Activated naive CD4-positive, alpha-beta T cell treated with anti-CD3 and anti-CD28 coated beads, Interleukin-2, amount 50 U/mL, for 72 hours (primary cell): ENCODE data around the gene PRDM8. TPM values are rescaled to one million over a fixed set of nuclear protein-coding genes. Genes with fewer than 3 reads are reported as not detected.

Experiments
- ATAC-seq, 2 donors: fragments of 150-1000 bp; cut with Tn5 transposase; 2 replicates each; pipeline ENCODE4 v1.10.0; 2021; ENCODE audit warnings: mild to moderate bottlenecking in 2 of 2, moderate library complexity in 2 of 2
- DNase-seq, 2 donors: peaks; one replicate each; pipeline ENCODE4 v3.0.0; 2021 to 2022; ENCODE audit warnings: low spot score in 2 of 2
- H3K27ac Mint-ChIP-seq, 2 donors: one replicate each; pipeline ENCODE4 v1.8.0; 2022; ENCODE audit warnings: mild to moderate bottlenecking in 2 of 2, mixed read lengths in 2 of 2
- H3K36me3 Mint-ChIP-seq, 2 donors: one replicate each; pipeline ENCODE4 v1.8.0; 2022; ENCODE audit warnings: mixed read lengths in 2 of 2
- H3K9me3 Mint-ChIP-seq, 2 donors: one replicate each; pipeline ENCODE4 v1.8.0; 2022; ENCODE audit warnings: mixed read lengths in 2 of 2
- total RNA-seq, 2 donors: library from RNA; stranded (reverse); gene quantifications; one replicate each; pipeline ENCODE4 v1.2.3, GENCODE V29; 2022

PRDM8 gene
- total RNA-seq, 2 donors from 2014 or later = 0.56 to 3.8 TPM

- ATAC-seq (no peak), DNase-seq (no peak)
- Mint-ChIP-seq H3K36me3 (peaks cover 0 to 13% of the 10 kb centered on the region in 2 donors), H3K27ac (no peak overlapping the region), H3K9me3 (no peaks in the 10 kb centered on the region)
Observed at GRCh38 chr4:80192252-80192866, 4.9 kb upstream of the PRDM8 start.

- Mint-ChIP-seq H3K36me3 (peaks cover 0 to 19% of the 10 kb centered on the region in 2 donors), H3K9me3 (no peaks in the 10 kb centered on the region), H3K27ac (no peak overlapping the region)
- DNase-seq = no peak
- ATAC-seq = no peak
Observed at GRCh38 chr4:80192937-80193336, 4.4 kb upstream of the PRDM8 start.

- DNase-seq (no peak), ATAC-seq (no peak)
- H3K36me3 Mint-ChIP-seq = peaks cover 0 to 24% of the 10 kb centered on the region in 2 donors
- no peaks in the 10 kb centered on the region for H3K9me3 Mint-ChIP-seq
- H3K27ac Mint-ChIP-seq = no peak overlapping the region
Observed at GRCh38 chr4:80195441-80196140, 1.7 kb upstream of the PRDM8 start.

- Mint-ChIP-seq H3K36me3 (peaks cover 5 to 29% of the 10 kb centered on the region in 2 donors), H3K27ac (no peak overlapping the region), H3K9me3 (no peaks in the 10 kb centered on the region)
- no peak for ATAC-seq
- no peak for DNase-seq
Observed at GRCh38 chr4:80196259-80196921, 913 bp upstream of the PRDM8 start.

- H3K36me3 Mint-ChIP-seq = peaks cover 5 to 21% of the 10 kb centered on the region in 2 donors
- peak overlapping the region in 1 of 2 donors; percentile 68 for H3K27ac Mint-ChIP-seq
- DNase-seq (no peak), ATAC-seq (peak in 1 of 2 donors; percentile 22)
- H3K9me3 Mint-ChIP-seq = no peaks in the 10 kb centered on the region
Observed at GRCh38 chr4:80197601-80198440, 518 bp downstream of the PRDM8 start.

- Mint-ChIP-seq H3K36me3 (peaks cover 5 to 20% of the 10 kb centered on the region in 2 donors), H3K9me3 (no peaks in the 10 kb centered on the region), H3K27ac (peak overlapping the region in 1 of 2 donors; percentile 68)
- no peak for DNase-seq
- no peak for ATAC-seq
Observed at GRCh38 chr4:80198441-80198837, 1.1 kb downstream of the PRDM8 start.

GRCh38 chr4:80199004-80199560, 1.8 kb downstream of the PRDM8 start:
- peaks cover 5 to 20% of the 10 kb centered on the region in 2 donors for H3K36me3 Mint-ChIP-seq
- ATAC-seq (no peak), DNase-seq (no peak)
- H3K9me3 Mint-ChIP-seq = no peaks in the 10 kb centered on the region
- H3K27ac Mint-ChIP-seq = no peak overlapping the region

- DNase-seq = no peak
- H3K36me3 Mint-ChIP-seq = peaks cover 5 to 20% of the 10 kb centered on the region in 2 donors
- no peaks in the 10 kb centered on the region for H3K9me3 Mint-ChIP-seq
- ATAC-seq = no peak
- no peak overlapping the region for H3K27ac Mint-ChIP-seq
Observed at GRCh38 chr4:80199947-80200346, 2.6 kb downstream of the PRDM8 start.

GRCh38 chr4:80201252-80202151, 4.2 kb downstream of the PRDM8 start:
- DNase-seq (peak; percentile 38 to 71), ATAC-seq (peak; percentile 43 to 63)
- H3K9me3 Mint-ChIP-seq = no peaks in the 10 kb centered on the region

GRCh38 chr4:80202190-80202711, 4.9 kb downstream of the PRDM8 start:
- Mint-ChIP-seq H3K36me3 (peaks cover 5 to 16% of the 10 kb centered on the region in 2 donors), H3K27ac (peak overlapping the region in 1 of 2 donors; percentile 86), H3K9me3 (no peaks in the 10 kb centered on the region)
- DNase-seq (peak; percentile 81 to 82), ATAC-seq (peak; percentile 63 to 75)

More at GRCh38 chr4:80201252-80202151, 4.2 kb downstream of the PRDM8 start:
- Mint-ChIP-seq H3K36me3 (peaks cover 5 to 16% of the 10 kb centered on the region in 2 donors), H3K27ac (peak overlapping the region in 1 of 2 donors; percentile 86)

- Mint-ChIP-seq H3K9me3 (no peaks in the 10 kb centered on the region), H3K36me3 (peaks cover 5 to 10% of the 10 kb centered on the region in 2 donors), H3K27ac (peak overlapping the region in 1 of 2 donors; percentile 86)
- peak; percentile 51 to 68 for ATAC-seq
- DNase-seq = peak; percentile 37 to 62
Observed at GRCh38 chr4:80202741-80203553, 5.6 kb downstream of the PRDM8 start.

GRCh38 chr4:80204433-80205011, 7.2 kb downstream of the PRDM8 start:
- Mint-ChIP-seq H3K36me3 (peaks cover 5 to 6% of the 10 kb centered on the region in 2 donors), H3K9me3 (no peaks in the 10 kb centered on the region), H3K27ac (no peak overlapping the region)
- ATAC-seq = no peak
- no peak for DNase-seq

GRCh38 chr4:80206111-80206510, 8.8 kb downstream of the PRDM8 start:
- ATAC-seq = no peak
- no peak overlapping the region for H3K27ac Mint-ChIP-seq

GRCh38 chr4:80206521-80207171, 9.3 kb downstream of the PRDM8 start:
- no peaks in the 10 kb centered on the region for H3K9me3 Mint-ChIP-seq
- no peak overlapping the region for H3K27ac Mint-ChIP-seq
- ATAC-seq (no peak), DNase-seq (no peak)
- no peaks in the 10 kb centered on the region for H3K36me3 Mint-ChIP-seq

More at GRCh38 chr4:80206111-80206510, 8.8 kb downstream of the PRDM8 start:
- Mint-ChIP-seq H3K36me3 (peaks cover 3 to 4% of the 10 kb centered on the region in 2 donors), H3K9me3 (no peaks in the 10 kb centered on the region)
- DNase-seq = no peak
